Measurements from ENCODE around the gene ASPDH.

- TF ChIP-seq CTCF (IDR thresholded peaks at IDR 0.05; ENCODE audit: low read depth, low read length) (0 out of 2 replicates have a peak, but pooled peaks have one; percentile 5), EZH2phosphoT487 (IDR thresholded peaks at IDR 0.05; ENCODE audit: low read depth) (no peak)
Measured at GRCh38 chr19:50465986-50466705, 47.6 kb downstream of the ASPDH start.

All from OCI-LY3 (cell line).